SU-DHL-6 (cell line): ENCODE results near the gene CIAO3.

ENCODE experiments used
- H2AFZ ChIP-seq: fragments of 200-600 bp; sonication (generic); 2 replicates; pipeline ENCODE4 v1.6.1; 2014; ENCODE audit warnings: low read depth, mild to moderate bottlenecking, moderate library complexity, mixed read lengths, antibody characterized with exemption, low read length; ENCODE audit not compliant: severe bottlenecking
- H3F3A ChIP-seq: fragments of 200-600 bp; shearing (Covaris generic); 2 replicates; pipeline ENCODE4 v1.6.0; 2016; ENCODE audit warnings: antibody characterized with exemption, mild to moderate bottlenecking; ENCODE audit not compliant: insufficient read depth
- H3K27ac ChIP-seq: fragments of 200-600 bp; sonication (generic); 2 replicates; pipeline ENCODE4 v1.5.1; 2016; ENCODE audit warnings: low read depth, mild to moderate bottlenecking, low read length, moderate library complexity, mixed read lengths
- H3K27me3 ChIP-seq: fragments of 200-600 bp; sonication (generic), shearing (Covaris generic); 2 replicates; pipeline ENCODE4 v1.6.0; 2014; ENCODE audit warnings: mild to moderate bottlenecking, low read length
- H3K36me3 ChIP-seq: fragments of 200-600 bp; sonication (generic); 2 replicates; pipeline ENCODE4 v1.6.1; 2014; ENCODE audit warnings: mild to moderate bottlenecking, low read length, mixed read lengths
- H3K4me2 ChIP-seq: fragments of 300-600, 200-600 bp; shearing (Covaris generic), sonication (generic); 2 replicates; pipeline ENCODE4 v1.6.0; 2014; ENCODE audit warnings: low read length, low read depth, mild to moderate bottlenecking; ENCODE audit not compliant: poor library complexity, severe bottlenecking
- H3K4me3 ChIP-seq: fragments of 200-600 bp; sonication (generic); 2 replicates; pipeline ENCODE4 v1.5.1; 2014; ENCODE audit warnings: antibody characterized with exemption, low read length, mild to moderate bottlenecking, mixed read lengths; ENCODE audit not compliant: insufficient read depth, poor library complexity, severe bottlenecking
- H3K79me2 ChIP-seq: fragments of 200-600 bp; sonication (generic); 2 replicates; pipeline ENCODE4 v1.6.1; 2014; ENCODE audit warnings: mild to moderate bottlenecking, low read length, moderate library complexity; ENCODE audit not compliant: insufficient read depth
- H3K9ac ChIP-seq: fragments of 200-600 bp; sonication (generic); 2 replicates; pipeline ENCODE4 v1.7.0; 2014; ENCODE audit warnings: mild to moderate bottlenecking, low read length
- H3K9me2 ChIP-seq: fragments of 200-600 bp; sonication (generic); replicated peaks from 2 replicates; pipeline ENCODE4 v1.6.1; 2014; ENCODE audit warnings: low read length; ENCODE audit not compliant: insufficient read depth
- H3K9me3 ChIP-seq: fragments of 200-600 bp; sonication (generic); 2 replicates; pipeline ENCODE4 v1.6.1; 2014; ENCODE audit warnings: low read length, mixed read lengths; ENCODE audit not compliant: insufficient read depth
- H4K20me1 ChIP-seq: fragments of 200-600 bp; sonication (generic); 2 replicates; pipeline ENCODE4 v1.6.1; 2014; ENCODE audit warnings: low read depth, mild to moderate bottlenecking, antibody characterized with exemption, low read length, moderate library complexity, mixed read lengths
- EZH2phosphoT487 ChIP-seq: fragments of 200-600 bp; sonication (generic), shearing (Covaris generic); conservative IDR thresholded peaks from 2 replicates; pipeline ENCODE4 v1.6.1; 2018; ENCODE audit warnings: mild to moderate bottlenecking, antibody characterized with exemption, low read length, moderate library complexity, mixed read lengths
- TF ChIP-seq, protein P1 (sequence below): fragments of 200-600 bp; sonication (generic); IDR thresholded peaks from one replicate; pipeline ENCODE4 v1.5.1; 2017; ENCODE audit warnings: antibody characterized with exemption, mild to moderate bottlenecking, low read length, moderate library complexity; ENCODE audit not compliant: insufficient read depth, poor library complexity, severe bottlenecking

Gene CIAO3

DNA sequence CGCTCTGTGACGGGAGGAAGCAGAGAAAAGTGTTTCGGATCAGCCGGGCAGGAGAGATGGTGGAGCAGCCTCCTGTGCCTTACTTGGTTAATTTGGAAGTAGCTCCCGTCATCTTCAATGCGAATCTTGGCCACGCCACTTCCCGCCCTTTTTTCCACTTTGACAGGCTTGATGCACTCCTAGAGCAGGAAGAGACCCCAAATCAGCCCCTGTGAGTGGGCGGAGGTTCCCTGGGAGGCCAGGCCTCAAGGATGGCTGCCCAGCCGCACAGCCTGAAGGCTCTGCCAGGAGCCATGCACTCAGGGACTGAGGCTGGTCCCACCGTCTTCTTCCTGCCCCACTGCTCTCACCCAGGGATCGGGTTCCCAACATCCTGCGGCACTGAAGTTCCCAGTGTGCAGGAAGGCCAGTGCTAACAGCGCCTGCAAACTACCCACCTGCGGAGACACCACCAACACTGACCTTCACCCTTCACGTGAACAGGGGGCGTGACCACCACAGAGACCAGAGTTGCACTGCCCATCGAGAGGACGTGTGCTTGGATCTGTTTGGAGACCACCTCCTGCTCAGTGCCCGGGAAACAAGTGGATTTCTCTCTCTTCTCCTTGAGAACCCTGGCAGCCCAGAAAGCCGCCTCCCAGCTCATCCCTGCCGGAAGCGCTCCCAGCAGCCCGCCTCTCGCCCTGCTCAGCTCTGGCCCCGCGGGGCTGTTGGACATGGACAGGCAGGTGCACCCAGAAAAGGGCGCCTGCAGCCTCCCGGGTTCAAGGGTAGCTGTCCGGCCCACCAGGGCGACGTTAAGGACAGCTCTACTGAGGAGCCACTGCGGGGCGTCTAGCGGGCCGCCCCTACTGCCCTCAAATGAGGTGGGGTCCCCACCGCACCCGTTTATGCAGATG is 988 bp downstream of the CIAO3 start:
- peaks cover 13% of the 10 kb centered on the region for H3F3A ChIP-seq
- peaks cover 9% of the 10 kb centered on the region; the same call in 1 of the 2 replicates for H3K79me2 ChIP-seq
- H3K9ac ChIP-seq, result peak overlapping the region; percentile 95
- H3K27me3 ChIP-seq, result no peaks in the 10 kb centered on the region
- no peak overlapping the region for H2AFZ ChIP-seq
- peak overlapping the region; percentile 95 for H3K27ac ChIP-seq
- H3K4me3 ChIP-seq, result peak overlapping the region; percentile 96
- peak overlapping the region; percentile 84 for H3K4me2 ChIP-seq
- H4K20me1 ChIP-seq, result no peaks in the 10 kb centered on the region
- H3K9me3 ChIP-seq, result no peaks in the 10 kb centered on the region
- no peaks in the 10 kb centered on the region for H3K36me3 ChIP-seq
- TF ChIP-seq EZH2phosphoT487, result no peak
- TF ChIP-seq, protein P1, sequence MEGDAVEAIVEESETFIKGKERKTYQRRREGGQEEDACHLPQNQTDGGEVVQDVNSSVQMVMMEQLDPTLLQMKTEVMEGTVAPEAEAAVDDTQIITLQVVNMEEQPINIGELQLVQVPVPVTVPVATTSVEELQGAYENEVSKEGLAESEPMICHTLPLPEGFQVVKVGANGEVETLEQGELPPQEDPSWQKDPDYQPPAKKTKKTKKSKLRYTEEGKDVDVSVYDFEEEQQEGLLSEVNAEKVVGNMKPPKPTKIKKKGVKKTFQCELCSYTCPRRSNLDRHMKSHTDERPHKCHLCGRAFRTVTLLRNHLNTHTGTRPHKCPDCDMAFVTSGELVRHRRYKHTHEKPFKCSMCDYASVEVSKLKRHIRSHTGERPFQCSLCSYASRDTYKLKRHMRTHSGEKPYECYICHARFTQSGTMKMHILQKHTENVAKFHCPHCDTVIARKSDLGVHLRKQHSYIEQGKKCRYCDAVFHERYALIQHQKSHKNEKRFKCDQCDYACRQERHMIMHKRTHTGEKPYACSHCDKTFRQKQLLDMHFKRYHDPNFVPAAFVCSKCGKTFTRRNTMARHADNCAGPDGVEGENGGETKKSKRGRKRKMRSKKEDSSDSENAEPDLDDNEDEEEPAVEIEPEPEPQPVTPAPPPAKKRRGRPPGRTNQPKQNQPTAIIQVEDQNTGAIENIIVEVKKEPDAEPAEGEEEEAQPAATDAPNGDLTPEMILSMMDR, result no peak
- H3K9me2 ChIP-seq, result no peaks in the 10 kb centered on the region

DNA sequence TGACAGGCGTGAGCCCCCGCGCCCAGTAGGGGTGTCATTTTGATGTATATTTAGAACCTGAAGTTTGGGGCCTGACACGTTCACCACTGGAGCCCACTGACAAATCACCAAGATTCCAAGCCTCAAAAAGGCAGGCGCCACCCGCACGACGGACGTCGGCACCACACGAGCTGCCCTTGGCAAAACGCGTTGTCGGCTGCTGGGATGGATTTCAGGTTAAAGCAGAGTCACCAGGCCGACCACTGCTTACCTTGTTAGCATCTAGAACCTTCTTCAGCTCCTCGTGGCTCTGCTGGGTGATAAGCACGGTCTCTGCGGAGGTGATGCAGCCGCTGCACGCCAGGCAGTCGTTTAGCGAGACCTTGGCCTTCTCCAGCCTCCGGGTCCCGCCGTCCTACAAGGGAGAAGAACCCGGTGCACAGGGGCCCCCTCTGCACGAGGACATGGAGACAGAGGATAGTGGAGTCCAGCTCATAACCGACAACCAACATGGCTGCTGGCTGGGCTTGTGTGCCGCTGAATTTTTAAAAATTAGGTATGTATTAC is 3.8 kb downstream of the CIAO3 start:
- Histone ChIP-seq H3K36me3 (no peaks in the 10 kb centered on the region), H4K20me1 (no peaks in the 10 kb centered on the region), H3K4me2 (peak overlapping the region; percentile 74), H3K27ac (peak overlapping the region; percentile 95), H3K79me2 (peaks cover 9% of the 10 kb centered on the region; the same call in 1 of the 2 replicates), H3K4me3 (peak overlapping the region; percentile 27), H2AFZ (no peak overlapping the region), H3K27me3 (no peaks in the 10 kb centered on the region), H3F3A (peaks cover 13% of the 10 kb centered on the region), H3K9me2 (no peaks in the 10 kb centered on the region), H3K9me3 (no peaks in the 10 kb centered on the region), H3K9ac (peak overlapping the region; percentile 56)
- no peak for TF ChIP-seq EZH2phosphoT487
- TF ChIP-seq, protein P1, result no peak

DNA sequence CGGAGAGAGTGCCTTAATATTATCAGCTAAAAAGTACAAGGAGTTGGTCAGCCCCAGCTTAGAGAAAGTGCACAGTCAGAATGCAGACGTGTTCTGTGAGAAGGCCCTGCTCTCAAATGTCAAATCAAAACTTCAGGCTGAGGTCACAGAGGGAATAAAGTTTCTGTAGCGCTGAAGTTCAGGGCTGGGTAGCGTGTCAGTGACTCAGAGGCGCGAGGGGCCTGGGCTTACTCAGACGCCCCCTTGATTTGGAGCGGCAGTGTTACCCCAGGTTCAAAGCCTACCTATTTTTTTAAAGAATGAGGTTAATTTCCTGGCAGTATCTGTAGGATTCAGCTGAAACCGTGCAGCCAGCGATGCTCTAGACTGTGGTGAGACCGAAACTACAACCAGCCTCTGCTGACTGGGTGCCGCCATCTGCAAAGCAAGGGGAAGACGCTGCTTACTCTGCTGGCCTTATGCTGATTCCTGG is 4.8 kb downstream of the CIAO3 start:
- Histone ChIP-seq H3K79me2 (peaks cover 9% of the 10 kb centered on the region; the same call in 1 of the 2 replicates), H4K20me1 (no peaks in the 10 kb centered on the region), H3K9me3 (no peaks in the 10 kb centered on the region), H3K9me2 (no peaks in the 10 kb centered on the region), H3K4me2 (no peak overlapping the region), H2AFZ (no peak overlapping the region), H3K9ac (no peak overlapping the region), H3K27me3 (no peaks in the 10 kb centered on the region), H3K4me3 (no peak overlapping the region), H3K36me3 (no peaks in the 10 kb centered on the region), H3K27ac (no peak overlapping the region), H3F3A (peaks cover 13% of the 10 kb centered on the region)
- TF ChIP-seq, protein P1, result no peak
- no peak for TF ChIP-seq EZH2phosphoT487
